GM12872 (cell line): ENCODE data around the gene PLXNA2.

Source experiments
- TF ChIP-seq, protein P1 (sequence below): IDR thresholded peaks from 3 replicates; pipeline ENCODE4 v1.5.1; 2011; ENCODE audit warnings: low read depth, mild to moderate bottlenecking, low read length, moderate library complexity; ENCODE audit not compliant: insufficient read depth

PLXNA2 gene

DNA sequence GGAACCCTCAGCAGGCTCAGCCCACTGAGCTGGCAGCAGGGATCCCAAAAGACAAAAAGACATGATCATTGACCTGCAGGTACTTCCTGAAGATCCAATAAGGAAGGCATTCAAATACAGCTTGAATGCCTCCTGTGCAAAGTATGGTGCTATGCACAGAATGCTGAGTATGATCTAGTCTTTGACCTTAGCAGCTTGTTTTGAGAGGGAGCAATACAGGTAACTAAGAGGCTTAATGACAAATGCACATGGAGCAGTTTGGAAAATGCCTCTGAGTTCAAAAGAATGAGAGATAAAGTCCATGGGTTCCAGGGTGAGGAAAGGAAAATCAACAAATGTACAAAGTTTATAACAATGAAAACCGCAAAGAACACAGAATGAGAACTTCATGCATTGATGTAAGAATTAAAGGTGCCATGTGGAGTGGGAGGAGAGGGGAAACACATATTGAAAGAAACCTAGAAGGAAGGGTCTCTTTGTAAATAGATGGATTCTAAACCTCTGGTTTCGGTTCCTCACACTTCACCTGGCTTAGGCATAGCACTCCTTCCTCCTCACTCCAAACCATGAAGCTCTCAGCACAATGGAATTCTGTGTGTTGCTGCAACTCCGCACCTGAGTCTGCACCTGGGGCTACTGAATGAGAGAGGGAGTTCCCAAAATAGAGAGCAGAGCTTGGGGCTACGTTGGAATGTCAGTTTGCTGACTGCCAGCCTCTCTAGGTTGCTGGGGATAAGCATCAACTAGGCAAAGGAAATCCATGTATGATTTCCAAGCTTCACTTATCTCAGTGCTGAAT lies 77.6 kb downstream of the PLXNA2 start:
- TF ChIP-seq, protein P1, sequence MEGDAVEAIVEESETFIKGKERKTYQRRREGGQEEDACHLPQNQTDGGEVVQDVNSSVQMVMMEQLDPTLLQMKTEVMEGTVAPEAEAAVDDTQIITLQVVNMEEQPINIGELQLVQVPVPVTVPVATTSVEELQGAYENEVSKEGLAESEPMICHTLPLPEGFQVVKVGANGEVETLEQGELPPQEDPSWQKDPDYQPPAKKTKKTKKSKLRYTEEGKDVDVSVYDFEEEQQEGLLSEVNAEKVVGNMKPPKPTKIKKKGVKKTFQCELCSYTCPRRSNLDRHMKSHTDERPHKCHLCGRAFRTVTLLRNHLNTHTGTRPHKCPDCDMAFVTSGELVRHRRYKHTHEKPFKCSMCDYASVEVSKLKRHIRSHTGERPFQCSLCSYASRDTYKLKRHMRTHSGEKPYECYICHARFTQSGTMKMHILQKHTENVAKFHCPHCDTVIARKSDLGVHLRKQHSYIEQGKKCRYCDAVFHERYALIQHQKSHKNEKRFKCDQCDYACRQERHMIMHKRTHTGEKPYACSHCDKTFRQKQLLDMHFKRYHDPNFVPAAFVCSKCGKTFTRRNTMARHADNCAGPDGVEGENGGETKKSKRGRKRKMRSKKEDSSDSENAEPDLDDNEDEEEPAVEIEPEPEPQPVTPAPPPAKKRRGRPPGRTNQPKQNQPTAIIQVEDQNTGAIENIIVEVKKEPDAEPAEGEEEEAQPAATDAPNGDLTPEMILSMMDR, result no peak

DNA sequence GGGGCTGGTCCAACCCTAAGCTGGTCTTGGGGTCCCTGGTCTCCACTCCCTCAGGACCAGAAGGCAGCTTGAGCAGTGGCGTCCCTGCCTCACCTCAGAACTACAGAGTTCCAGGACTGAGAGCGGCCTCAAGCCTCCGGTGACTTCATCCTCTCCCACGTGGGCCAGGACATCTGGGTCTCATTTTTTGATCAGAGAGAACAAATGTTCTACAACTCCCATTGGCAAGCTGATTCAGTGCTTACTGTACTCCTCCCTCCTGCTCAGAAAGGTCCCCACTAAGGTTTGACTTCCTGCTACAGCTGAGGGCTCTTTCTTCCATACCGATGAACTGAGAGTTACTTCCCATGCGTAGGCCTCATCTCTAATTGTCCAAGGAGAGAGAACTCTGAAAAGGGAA lies 78.5 kb downstream of the PLXNA2 start:
- TF ChIP-seq, protein P1, result no peak

DNA sequence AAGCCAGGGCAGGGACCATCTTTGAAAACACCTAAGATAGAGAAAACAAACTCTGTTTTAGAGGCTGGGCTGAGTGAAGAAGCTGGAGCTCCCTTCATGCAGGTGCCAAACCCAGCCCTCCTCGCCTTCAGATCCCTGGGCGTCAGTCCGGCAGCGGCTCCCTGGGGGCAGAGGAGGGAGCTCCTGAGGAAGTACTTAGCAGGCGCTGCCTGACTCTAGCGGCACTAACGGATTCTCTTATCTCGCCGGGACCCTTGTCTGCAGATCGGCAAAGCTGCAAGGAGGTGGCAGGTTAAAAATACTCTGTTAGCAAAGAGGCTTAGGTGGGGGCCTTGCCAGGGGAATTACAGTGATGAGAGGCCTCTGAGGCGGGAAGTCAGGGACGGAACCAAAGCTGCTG lies 79.6 kb downstream of the PLXNA2 start:
- TF ChIP-seq, protein P1, result no peak

DNA sequence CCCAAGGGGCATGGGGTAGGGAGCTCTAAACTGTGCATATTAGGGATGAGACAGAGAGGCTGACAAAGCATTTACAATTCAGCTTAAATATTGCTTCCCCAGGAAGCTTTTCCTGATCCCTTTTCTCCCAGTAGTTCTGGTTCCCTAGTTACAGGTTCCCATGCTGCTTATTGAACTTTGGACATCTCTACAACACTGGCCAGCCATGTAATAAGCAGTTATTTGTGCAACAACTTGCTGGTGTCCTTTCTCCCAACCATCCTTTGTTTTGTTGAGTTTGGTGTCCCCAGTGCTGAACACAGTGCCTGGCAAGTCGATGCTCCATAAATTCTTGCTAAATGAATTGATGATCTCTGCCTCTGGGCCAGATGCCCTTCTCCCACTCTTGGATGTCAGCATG lies 80.6 kb downstream of the PLXNA2 start:
- TF ChIP-seq, protein P1, result no peak

DNA sequence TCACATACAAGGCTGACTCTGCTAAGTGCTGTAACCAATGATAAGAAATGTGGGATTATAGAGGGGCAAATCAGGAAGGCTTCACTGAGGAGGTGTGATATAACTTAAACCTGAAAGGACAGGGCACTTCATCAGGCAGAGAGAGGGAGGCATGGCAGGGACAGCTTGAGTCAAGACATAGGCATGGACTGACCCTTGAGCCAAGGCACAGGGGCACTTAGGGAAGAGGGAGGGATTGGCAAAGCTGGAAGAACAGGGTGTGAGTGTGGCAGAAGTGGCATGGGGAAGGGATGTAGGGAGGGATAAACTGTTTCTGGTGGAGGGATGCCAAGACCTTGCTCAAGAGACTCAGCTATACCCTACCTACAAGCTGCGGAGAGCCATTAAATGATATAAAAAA lies 81.3 kb downstream of the PLXNA2 start:
- TF ChIP-seq, protein P1, result no peak

DNA sequence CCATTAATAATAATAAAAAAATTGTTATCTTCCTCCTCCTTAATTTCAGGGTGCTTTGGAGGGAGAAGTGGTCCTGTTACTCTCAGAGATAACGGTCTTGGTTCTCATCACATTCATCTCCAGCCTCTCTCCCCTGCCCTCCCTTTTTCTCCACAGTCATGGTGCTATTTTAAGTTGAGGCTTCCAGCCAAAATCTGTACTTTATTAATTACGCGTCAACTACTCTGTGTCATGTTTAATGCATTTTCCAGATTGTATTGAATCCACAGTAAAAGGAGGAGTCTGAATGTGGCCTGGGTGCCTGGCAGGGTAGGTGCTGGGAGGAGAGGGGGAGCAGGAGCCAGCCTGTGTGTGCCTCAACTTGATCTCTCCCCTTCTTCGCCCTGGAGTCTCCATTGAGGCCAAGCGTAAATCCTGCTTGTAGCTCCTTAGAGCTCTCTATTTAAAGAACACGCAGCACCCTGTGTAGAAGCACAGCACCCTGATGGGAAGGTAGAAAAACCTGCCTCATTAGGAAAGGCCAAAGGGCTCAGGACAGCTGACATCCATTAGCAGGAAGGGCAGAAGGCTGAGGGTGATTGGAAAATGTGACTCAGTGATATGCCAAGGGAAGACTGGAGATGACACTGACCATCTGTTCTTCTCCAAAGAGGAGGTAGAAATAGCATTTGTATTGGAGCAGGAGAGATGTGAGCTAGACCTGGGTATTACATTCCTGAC lies 82.4 kb downstream of the PLXNA2 start:
- TF ChIP-seq, protein P1, result no peak

DNA sequence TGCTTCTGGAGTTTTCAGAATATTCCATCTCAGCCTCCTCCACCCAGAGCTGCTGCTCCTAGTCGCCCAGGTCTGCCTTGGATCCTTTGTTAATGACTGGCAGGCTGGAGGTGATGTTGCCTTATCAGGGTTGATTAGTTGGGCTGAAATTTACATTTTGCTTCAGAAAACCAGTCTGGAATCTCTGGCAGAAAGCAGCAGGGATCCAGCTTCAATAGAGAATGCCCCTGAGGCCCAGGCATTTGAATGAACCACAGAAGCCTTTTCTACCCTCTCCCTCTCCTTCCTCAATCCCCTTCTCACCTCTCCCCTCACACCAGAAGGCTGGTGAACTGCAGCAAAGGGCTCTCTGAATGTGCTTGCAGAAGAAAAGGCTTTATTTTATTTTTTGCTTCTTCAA lies 83.2 kb downstream of the PLXNA2 start:
- TF ChIP-seq, protein P1, result no peak
